ENCODE results near the gene FASN. TPM values are rescaled to one million over a fixed set of nuclear protein-coding genes. Genes with fewer than 3 reads are reported as not detected.

The FASN gene
- total and polyA plus RNA-seq, 2 of the 13 experiments (the other 11 are each of a cell fraction or from before 2014, with no cell fraction given) = 51.7 to 101 TPM

DNA sequence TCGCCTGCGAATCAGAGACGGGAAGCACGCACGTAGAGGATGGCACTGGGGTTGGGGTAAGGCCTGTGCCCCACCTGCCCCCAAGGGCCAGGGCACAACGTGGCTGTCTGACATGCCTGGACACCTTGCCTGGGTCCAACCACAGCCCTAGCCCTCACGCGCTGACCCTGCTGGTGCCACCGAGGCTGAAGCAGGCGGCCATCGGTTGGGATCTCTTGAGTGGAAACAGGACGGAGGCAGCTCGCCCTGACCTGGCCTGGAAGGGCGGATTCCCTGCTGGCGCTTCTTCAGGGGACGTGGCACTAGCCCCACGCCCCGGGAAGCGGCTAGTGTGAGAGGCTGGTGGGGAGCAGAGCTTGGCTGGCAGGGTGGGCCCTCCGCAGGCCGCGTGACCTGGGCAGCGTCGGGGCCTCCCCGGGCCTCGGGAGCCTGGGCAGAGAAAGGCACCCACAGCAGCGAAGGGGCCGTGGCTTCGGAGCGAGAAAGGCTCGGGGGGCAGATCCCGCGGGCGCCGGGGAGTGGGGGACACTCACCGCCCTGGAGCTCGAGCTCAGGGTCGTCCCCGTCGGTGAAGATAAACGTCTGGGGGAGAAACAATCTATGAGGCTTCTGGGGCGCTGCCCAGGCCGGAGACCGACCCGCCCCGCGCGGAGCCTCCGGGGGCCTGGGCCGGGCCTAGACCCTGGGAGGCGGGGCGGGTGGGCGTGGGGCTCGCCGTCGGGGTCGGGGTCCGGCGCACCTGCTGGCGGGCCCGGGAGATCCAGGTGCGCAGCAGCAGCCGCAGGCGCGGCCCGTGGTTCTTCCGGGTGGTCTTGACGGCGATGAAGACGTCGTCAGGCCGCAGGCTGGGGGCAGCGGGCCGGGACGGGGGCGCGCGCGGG, 47.0 kb downstream of the FASN start (continued):
- TF ChIP-seq FOSL1 (CRISPR knock-in tag; IDR thresholded peaks at IDR 0.05; ENCODE audit: borderline replicate concordance) (no peak), RELA (CRISPR knock-in tag; IDR thresholded peaks at IDR 0.05) (no peak; the same call in 1 of the 2 replicates), ZFP82 (CRISPR knock-in tag; IDR thresholded peaks at IDR 0.05; ENCODE audit: borderline replicate concordance) (0 out of 2 replicates have a peak, but pooled peaks have one; percentile 53), GATAD2A (CRISPR knock-in tag; IDR thresholded peaks at IDR 0.05) (no peak), TEAD3 (CRISPR knock-in tag; optimal IDR thresholded peaks at IDR 0.05; ENCODE audit: borderline replicate concordance) (peak; percentile 31), TBX2 (CRISPR knock-in tag; IDR thresholded peaks at IDR 0.05; ENCODE audit: borderline replicate concordance) (peak; percentile 39; the same call in 1 of the 2 replicates), ZNF251 (CRISPR knock-in tag; IDR thresholded peaks at IDR 0.05) (no peak), HCFC1 (IDR thresholded peaks at IDR 0.05; ENCODE audit: low read depth, low read length) (no peak), NFE2 (CRISPR knock-in tag; IDR thresholded peaks at IDR 0.05) (no peak), RBFOX2 (IDR thresholded peaks at IDR 0.05; ENCODE audit: low read depth, low read length) (peak; percentile 61), KLF9 (CRISPR knock-in tag; IDR thresholded peaks at IDR 0.05; ENCODE audit: low read depth) (no peak), DMAP1 (CRISPR knock-in tag; IDR thresholded peaks at IDR 0.05) (peak; percentile 67; the same call in 1 of the 2 replicates), KLF13 (CRISPR knock-in tag; IDR thresholded peaks at IDR 0.05) (no peak), ZNF772 (CRISPR knock-in tag; IDR thresholded peaks at IDR 0.05) (0 out of 2 replicates have a peak, but pooled peaks have one; percentile 37), ZNF274 (CRISPR knock-in tag; IDR thresholded peaks at IDR 0.05) (peak; percentile 47; the same call in 1 of the 2 replicates), DNMT1 (CRISPR knock-in tag; IDR thresholded peaks at IDR 0.05) (peak; percentile 87), ZEB1 (IDR thresholded peaks at IDR 0.05; ENCODE audit: insufficient replicate concordance, low read depth) (no peak), MIXL1 (CRISPR knock-in tag; IDR thresholded peaks at IDR 0.05) (no peak), MEIS2 (CRISPR knock-in tag; IDR thresholded peaks at IDR 0.05) (0 out of 2 replicates have a peak, but pooled peaks have one; percentile 1), NONO (IDR thresholded peaks at IDR 0.05) (no peak), NONO (CRISPR knock-in tag; conservative IDR thresholded peaks at IDR 0.05) (no peak; the same call in 1 of the 2 replicates), ZNF367 (CRISPR knock-in tag; IDR thresholded peaks at IDR 0.05; ENCODE audit: borderline replicate concordance) (no peak)
- TF ChIP-seq, protein P1, sequence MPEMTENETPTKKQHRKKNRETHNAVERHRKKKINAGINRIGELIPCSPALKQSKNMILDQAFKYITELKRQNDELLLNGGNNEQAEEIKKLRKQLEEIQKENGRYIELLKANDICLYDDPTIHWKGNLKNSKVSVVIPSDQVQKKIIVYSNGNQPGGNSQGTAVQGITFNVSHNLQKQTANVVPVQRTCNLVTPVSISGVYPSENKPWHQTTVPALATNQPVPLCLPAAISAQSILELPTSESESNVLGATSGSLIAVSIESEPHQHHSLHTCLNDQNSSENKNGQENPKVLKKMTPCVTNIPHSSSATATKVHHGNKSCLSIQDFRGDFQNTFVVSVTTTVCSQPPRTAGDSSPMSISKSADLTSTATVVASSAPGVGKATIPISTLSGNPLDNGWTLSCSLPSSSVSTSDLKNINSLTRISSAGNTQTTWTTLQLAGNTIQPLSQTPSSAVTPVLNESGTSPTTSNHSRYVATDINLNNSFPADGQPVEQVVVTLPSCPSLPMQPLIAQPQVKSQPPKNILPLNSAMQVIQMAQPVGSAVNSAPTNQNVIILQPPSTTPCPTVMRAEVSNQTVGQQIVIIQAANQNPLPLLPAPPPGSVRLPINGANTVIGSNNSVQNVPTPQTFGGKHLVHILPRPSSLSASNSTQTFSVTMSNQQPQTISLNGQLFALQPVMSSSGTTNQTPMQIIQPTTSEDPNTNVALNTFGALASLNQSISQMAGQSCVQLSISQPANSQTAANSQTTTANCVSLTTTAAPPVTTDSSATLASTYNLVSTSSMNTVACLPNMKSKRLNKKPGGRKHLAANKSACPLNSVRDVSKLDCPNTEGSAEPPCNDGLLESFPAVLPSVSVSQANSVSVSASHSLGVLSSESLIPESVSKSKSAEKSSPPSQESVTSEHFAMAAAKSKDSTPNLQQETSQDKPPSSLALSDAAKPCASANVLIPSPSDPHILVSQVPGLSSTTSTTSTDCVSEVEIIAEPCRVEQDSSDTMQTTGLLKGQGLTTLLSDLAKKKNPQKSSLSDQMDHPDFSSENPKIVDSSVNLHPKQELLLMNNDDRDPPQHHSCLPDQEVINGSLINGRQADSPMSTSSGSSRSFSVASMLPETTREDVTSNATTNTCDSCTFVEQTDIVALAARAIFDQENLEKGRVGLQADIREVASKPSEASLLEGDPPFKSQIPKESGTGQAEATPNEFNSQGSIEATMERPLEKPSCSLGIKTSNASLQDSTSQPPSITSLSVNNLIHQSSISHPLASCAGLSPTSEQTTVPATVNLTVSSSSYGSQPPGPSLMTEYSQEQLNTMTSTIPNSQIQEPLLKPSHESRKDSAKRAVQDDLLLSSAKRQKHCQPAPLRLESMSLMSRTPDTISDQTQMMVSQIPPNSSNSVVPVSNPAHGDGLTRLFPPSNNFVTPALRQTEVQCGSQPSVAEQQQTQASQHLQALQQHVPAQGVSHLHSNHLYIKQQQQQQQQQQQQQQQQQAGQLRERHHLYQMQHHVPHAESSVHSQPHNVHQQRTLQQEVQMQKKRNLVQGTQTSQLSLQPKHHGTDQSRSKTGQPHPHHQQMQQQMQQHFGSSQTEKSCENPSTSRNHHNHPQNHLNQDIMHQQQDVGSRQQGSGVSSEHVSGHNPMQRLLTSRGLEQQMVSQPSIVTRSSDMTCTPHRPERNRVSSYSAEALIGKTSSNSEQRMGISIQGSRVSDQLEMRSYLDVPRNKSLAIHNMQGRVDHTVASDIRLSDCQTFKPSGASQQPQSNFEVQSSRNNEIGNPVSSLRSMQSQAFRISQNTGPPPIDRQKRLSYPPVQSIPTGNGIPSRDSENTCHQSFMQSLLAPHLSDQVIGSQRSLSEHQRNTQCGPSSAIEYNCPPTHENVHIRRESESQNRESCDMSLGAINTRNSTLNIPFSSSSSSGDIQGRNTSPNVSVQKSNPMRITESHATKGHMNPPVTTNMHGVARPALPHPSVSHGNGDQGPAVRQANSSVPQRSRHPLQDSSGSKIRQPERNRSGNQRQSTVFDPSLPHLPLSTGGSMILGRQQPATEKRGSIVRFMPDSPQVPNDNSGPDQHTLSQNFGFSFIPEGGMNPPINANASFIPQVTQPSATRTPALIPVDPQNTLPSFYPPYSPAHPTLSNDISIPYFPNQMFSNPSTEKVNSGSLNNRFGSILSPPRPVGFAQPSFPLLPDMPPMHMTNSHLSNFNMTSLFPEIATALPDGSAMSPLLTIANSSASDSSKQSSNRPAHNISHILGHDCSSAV (CRISPR knock-in tag; IDR thresholded peaks at IDR 0.05; ENCODE audit: borderline replicate concordance) = no peak
- TF ChIP-seq, protein P2, sequence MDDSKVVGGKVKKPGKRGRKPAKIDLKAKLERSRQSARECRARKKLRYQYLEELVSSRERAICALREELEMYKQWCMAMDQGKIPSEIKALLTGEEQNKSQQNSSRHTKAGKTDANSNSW (CRISPR knock-in tag; IDR thresholded peaks at IDR 0.05; ENCODE audit: borderline replicate concordance) = no peak

Data from HepG2 (cell line).